NB4 (cell line): Measurements from ENCODE around the gene ZFAND4.

Experiments
- DNase-seq: peaks from one replicate; pipeline ENCODE4 v3.0.0; 2010; ENCODE audit warnings: low read depth
- H3K4me3 ChIP-seq: one replicate; pipeline ENCODE4 v1.5.1; 2011; ENCODE audit warnings: mild to moderate bottlenecking, low read depth, low read length, moderate library complexity
- MYC ChIP-seq: IDR thresholded peaks from 2 replicates; pipeline ENCODE4 v1.6.1; 2011; ENCODE audit warnings: low read depth, low read length
- POLR2A ChIP-seq: IDR thresholded peaks from 2 replicates; pipeline ENCODE4 v1.6.1; 2011; ENCODE audit warnings: mild to moderate bottlenecking; ENCODE audit not compliant: insufficient read length; ENCODE audit errors: extremely low read depth
- TF ChIP-seq, protein P1 (sequence below): IDR thresholded peaks from one replicate; pipeline ENCODE4 v1.5.1; 2012; ENCODE audit warnings: low read depth, low read length
- TF ChIP-seq, protein P2 (sequence below): IDR thresholded peaks from 2 replicates; pipeline ENCODE4 v1.6.1; 2011; ENCODE audit warnings: low read depth, low read length

The ZFAND4 gene

DNA sequence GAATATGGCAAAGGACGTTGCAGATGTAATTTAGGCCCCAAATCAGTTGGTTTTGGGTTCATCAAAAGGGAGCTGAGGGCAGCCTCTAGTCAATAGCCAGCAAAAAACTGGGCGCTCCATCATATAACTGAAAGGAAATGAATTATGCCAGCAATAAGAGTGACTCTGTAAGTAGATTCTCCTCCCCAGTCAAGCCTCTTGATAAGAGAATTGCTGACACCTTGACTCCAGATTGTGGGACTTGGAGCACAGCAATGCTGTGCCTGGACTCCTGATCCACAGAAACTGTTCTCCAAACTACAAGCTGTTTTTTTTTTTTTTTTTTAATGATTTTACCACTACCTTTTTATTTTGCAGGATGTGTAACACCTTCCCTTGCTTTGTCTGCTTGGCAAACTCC, 25.5 kb downstream of the ZFAND4 start:
- DNase-seq = no peak
- TF ChIP-seq, protein P1, sequence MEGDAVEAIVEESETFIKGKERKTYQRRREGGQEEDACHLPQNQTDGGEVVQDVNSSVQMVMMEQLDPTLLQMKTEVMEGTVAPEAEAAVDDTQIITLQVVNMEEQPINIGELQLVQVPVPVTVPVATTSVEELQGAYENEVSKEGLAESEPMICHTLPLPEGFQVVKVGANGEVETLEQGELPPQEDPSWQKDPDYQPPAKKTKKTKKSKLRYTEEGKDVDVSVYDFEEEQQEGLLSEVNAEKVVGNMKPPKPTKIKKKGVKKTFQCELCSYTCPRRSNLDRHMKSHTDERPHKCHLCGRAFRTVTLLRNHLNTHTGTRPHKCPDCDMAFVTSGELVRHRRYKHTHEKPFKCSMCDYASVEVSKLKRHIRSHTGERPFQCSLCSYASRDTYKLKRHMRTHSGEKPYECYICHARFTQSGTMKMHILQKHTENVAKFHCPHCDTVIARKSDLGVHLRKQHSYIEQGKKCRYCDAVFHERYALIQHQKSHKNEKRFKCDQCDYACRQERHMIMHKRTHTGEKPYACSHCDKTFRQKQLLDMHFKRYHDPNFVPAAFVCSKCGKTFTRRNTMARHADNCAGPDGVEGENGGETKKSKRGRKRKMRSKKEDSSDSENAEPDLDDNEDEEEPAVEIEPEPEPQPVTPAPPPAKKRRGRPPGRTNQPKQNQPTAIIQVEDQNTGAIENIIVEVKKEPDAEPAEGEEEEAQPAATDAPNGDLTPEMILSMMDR = no peak
- TF ChIP-seq, protein P2, sequence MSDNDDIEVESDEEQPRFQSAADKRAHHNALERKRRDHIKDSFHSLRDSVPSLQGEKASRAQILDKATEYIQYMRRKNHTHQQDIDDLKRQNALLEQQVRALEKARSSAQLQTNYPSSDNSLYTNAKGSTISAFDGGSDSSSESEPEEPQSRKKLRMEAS = no peak
- TF ChIP-seq POLR2A (no peak), MYC (no peak)

DNA sequence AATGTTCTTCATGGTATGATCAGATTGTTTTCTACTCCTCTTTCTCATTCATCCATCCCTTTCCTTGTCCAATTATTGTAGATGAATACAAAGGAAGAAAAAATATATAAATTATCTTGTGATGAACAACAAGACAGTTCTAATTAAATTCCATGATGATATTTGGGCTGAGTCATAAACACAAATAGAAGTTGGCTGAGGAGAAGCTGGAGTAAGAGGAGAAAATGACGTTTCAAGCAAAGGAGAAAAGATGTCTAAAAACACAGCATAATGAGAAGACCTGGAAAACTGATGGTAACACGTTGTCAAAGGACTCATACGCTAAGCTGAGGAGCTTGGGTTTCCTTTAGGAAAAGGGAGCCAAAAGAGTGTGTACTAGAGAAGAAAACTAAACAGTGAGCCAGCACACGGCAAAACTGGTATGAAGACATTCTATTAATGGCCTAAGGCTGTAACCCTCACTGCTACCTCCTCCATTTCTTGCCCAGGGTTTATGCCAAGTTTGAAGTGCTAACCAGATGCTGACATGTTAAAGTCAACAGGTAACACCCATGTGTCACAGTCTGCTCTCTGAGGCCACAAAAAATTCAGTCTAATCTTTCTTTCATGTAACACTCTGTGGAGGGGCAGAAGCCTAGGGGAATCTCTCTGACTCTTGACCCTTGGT, 26.1 kb downstream of the ZFAND4 start:
- no peak overlapping the region for H3K4me3 ChIP-seq
- TF ChIP-seq, protein P2 = no peak
- TF ChIP-seq MYC (no peak), POLR2A (no peak)
- TF ChIP-seq, protein P1 = no peak
- no peak for DNase-seq

More for the DNA sequence above, 25.5 kb downstream of the ZFAND4 start:
- no peak overlapping the region for H3K4me3 ChIP-seq

DNA sequence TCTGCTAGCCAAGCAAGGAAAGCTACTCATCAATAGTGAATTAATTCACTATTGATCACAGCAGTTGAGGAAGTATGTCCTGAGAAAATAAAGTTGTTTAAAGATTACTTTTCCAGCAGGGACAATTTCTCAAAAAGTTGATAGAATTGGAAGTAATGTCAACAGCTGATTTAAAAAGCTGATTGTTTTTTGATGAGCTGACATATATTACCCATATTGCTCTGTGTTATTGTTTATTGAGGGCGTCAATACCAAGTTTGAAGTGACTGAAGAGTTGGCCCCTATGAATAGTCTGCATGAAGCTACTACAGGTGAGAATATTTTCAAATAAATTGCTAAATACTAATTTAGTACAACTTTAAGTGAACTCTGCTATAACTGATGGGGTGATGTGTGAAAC, 28.0 kb downstream of the ZFAND4 start:
- no peak for DNase-seq
- TF ChIP-seq POLR2A (no peak), MYC (no peak)
- TF ChIP-seq, protein P1 = no peak
- TF ChIP-seq, protein P2 = no peak
- H3K4me3 ChIP-seq = no peak overlapping the region

DNA sequence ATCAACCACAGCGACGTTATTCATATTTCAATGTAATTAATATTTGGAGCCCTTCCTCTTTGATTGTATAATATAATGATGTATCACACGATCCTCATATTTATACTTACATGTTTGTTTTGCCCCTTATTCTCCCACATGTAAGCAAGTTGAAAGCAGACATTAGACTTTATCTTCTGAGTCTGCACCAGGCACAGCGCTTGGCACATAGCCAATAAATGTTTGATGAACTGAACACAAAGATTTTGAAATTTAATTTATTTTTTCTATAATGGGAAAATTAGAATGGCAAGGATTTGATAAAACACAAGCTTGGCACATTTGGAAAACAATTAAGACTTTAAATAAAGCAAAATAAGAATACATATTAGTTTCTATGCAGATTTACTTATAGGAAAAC, 31.6 kb downstream of the ZFAND4 start:
- no peak overlapping the region for H3K4me3 ChIP-seq
- DNase-seq = no peak
- TF ChIP-seq POLR2A (no peak), MYC (no peak)
- TF ChIP-seq, protein P2 = no peak
- TF ChIP-seq, protein P1 = no peak

DNA sequence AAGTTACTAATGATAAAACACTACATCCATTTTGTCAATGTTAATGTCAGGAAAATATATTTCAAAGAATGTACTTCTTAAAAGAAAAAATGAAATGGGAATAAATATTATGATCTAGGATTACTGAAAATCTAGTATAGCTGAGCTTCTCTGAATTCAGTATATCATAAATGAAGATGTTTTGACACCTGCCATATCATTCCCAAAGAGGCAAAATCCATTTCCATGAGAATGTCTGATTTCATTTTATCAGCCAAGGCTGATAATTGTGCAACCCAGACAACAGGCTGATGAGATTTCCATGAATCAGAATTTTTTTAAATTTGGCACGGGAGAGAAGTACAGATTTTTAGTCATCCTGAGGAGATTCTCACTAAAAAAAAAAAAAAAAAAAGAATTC, 32.5 kb downstream of the ZFAND4 start:
- TF ChIP-seq POLR2A (no peak), MYC (no peak)
- TF ChIP-seq, protein P1 = no peak
- TF ChIP-seq, protein P2 = no peak
- H3K4me3 ChIP-seq = no peak overlapping the region
- DNase-seq = no peak
